Upper lobe of right lung (tissue), 1 donor: ENCODE measurements around the gene MIOX. TPM values are rescaled to one million over a fixed set of nuclear protein-coding genes. Genes with fewer than 3 reads are reported as not detected.
A peak's percentile ranks its signal among the peaks of the same experiment; 100 is the strongest.

Experiments used
- ATAC-seq: fragments of 200-7000 bp; cut with Tn5 transposase; one replicate; pipeline ENCODE4 v1.9.1; 2020; ENCODE audit warnings: mild to moderate bottlenecking, moderate library complexity
- DNase-seq: peaks from one replicate; pipeline ENCODE4 v3.0.0-alpha.2; 2020
- H3K27ac ChIP-seq: fragments of 200-600 bp; one replicate; pipeline ENCODE4 v1.8.0; 2022
- H3K27me3 ChIP-seq: fragments of 200-600 bp; one replicate; pipeline ENCODE4 v1.8.0; 2022; ENCODE audit warnings: mild to moderate bottlenecking
- H3K36me3 ChIP-seq: fragments of 200-600 bp; one replicate; pipeline ENCODE4 v1.8.0; 2022
- H3K4me1 ChIP-seq: fragments of 200-600 bp; one replicate; pipeline ENCODE4 v1.8.0; 2022
- H3K4me3 ChIP-seq: fragments of 200-600 bp; one replicate; pipeline ENCODE4 v1.8.0; 2022; ENCODE audit warnings: mild to moderate bottlenecking
- H3K9me3 ChIP-seq: fragments of 200-600 bp; one replicate; pipeline ENCODE4 v1.8.0; 2022
- CTCF ChIP-seq: fragments of 200-600 bp; IDR thresholded peaks from one replicate; pipeline ENCODE4 v1.8.0; 2022; ENCODE audit warnings: antibody characterized with exemption
- intact Hi-C: fragments of 100-400 bp; cut with DNase I; formaldehyde crosslinking; loops from one replicate; pipeline ENCODE4 v1.11.0; 2022
- total RNA-seq: library from RNA; stranded (reverse); fragmentation: NEBNext Ultra II Directional; extraction: Animal tissue kit (Norgen Biotek cat#: 25700); gene quantifications from one replicate; pipeline ENCODE4 v1.2.1, GENCODE V29; 2021
- donor health status: DM: no; HTN: yes; CAD: no; lungs with severe emphysema.

Gene MIOX
- total RNA-seq, 1 donor from 2014 or later = not detected

- Histone ChIP-seq H3K27ac (no peak overlapping the region), H3K9me3 (no peaks in the 10 kb centered on the region), H3K4me1 (no peaks in the 10 kb centered on the region), H3K4me3 (no peak overlapping the region), H3K27me3 (no peaks in the 10 kb centered on the region), H3K36me3 (peaks cover 97% of the 10 kb centered on the region)
- no peak for TF ChIP-seq CTCF
- no peak for DNase-seq
- intact Hi-C loops = no loop called here
- ATAC-seq = no peak
Observed at GRCh38 chr22:50459016-50459415, 27.6 kb upstream of the MIOX start.

GRCh38 chr22:50459496-50460140 lies 27.0 kb upstream of the MIOX start:
- ATAC-seq = no peak
- TF ChIP-seq CTCF = no peak

GRCh38 chr22:50460938-50461337 lies 25.7 kb upstream of the MIOX start:
- peak; percentile 61 for ATAC-seq
- H3K27ac ChIP-seq = no peak overlapping the region
- H3K36me3 ChIP-seq = peaks cover 96% of the 10 kb centered on the region

More at GRCh38 chr22:50459496-50460140, 27.0 kb upstream of the MIOX start:
- Histone ChIP-seq H3K4me1 (no peaks in the 10 kb centered on the region), H3K36me3 (peaks cover 97% of the 10 kb centered on the region), H3K4me3 (no peak overlapping the region), H3K27ac (no peak overlapping the region), H3K9me3 (no peaks in the 10 kb centered on the region), H3K27me3 (no peaks in the 10 kb centered on the region)
- DNase-seq = no peak
- intact Hi-C loops = no loop called here

GRCh38 chr22:50461536-50461935 lies 25.1 kb upstream of the MIOX start:
- no peaks in the 10 kb centered on the region for H3K27me3 ChIP-seq
- intact Hi-C loops = no loop called here
- DNase-seq (no peak), ATAC-seq (no peak)
- no peaks in the 10 kb centered on the region for H3K9me3 ChIP-seq
- no peak for TF ChIP-seq CTCF
- no peak overlapping the region for H3K4me3 ChIP-seq
- no peak overlapping the region for H3K27ac ChIP-seq
- H3K4me1 ChIP-seq = no peaks in the 10 kb centered on the region
- H3K36me3 ChIP-seq = peaks cover 97% of the 10 kb centered on the region

More at GRCh38 chr22:50460938-50461337, 25.7 kb upstream of the MIOX start:
- TF ChIP-seq CTCF = no peak
- Histone ChIP-seq H3K4me3 (no peak overlapping the region), H3K4me1 (no peaks in the 10 kb centered on the region), H3K9me3 (no peaks in the 10 kb centered on the region), H3K27me3 (no peaks in the 10 kb centered on the region)
- DNase-seq = peak; percentile 80
- intact Hi-C loops = no loop called here

GRCh38 chr22:50461979-50462540 lies 24.6 kb upstream of the MIOX start:
- peaks cover 97% of the 10 kb centered on the region for H3K36me3 ChIP-seq

More at GRCh38 chr22:50461979-50462540, 24.6 kb upstream of the MIOX start:
- Histone ChIP-seq H3K27me3 (no peaks in the 10 kb centered on the region), H3K4me3 (no peak overlapping the region), H3K4me1 (no peaks in the 10 kb centered on the region), H3K27ac (no peak overlapping the region), H3K9me3 (no peaks in the 10 kb centered on the region)
- no peak for TF ChIP-seq CTCF
- intact Hi-C loops = no loop called here
- ATAC-seq (no peak), DNase-seq (no peak)
